HG02970 (cell line): ENCODE results near the gene CGRRF1.

Source experiments
- ATAC-seq: cut with Tn5 transposase; IDR thresholded peaks from one replicate; pipeline ENCODE4 v1.9.1; 2021; ENCODE audit warnings: mild to moderate bottlenecking, moderate library complexity, moderate number of reproducible peaks; ENCODE audit not compliant: unreplicated experiment, low FRiP score

Gene CGRRF1, protein sequence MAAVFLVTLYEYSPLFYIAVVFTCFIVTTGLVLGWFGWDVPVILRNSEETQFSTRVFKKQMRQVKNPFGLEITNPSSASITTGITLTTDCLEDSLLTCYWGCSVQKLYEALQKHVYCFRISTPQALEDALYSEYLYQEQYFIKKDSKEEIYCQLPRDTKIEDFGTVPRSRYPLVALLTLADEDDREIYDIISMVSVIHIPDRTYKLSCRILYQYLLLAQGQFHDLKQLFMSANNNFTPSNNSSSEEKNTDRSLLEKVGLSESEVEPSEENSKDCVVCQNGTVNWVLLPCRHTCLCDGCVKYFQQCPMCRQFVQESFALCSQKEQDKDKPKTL

GRCh38 chr14:54509546-54510501 lies at the start of gene CGRRF1:
CGRRF1 (plus strand) TSS chr14:54509906; CDS start chr14:54509960, 54 bp downstream.
- peak; percentile 96 for ATAC-seq

- no peak for ATAC-seq
Observed at GRCh38 chr14:54462048-54462447, 47.7 kb upstream of the CGRRF1 start.

DNA sequence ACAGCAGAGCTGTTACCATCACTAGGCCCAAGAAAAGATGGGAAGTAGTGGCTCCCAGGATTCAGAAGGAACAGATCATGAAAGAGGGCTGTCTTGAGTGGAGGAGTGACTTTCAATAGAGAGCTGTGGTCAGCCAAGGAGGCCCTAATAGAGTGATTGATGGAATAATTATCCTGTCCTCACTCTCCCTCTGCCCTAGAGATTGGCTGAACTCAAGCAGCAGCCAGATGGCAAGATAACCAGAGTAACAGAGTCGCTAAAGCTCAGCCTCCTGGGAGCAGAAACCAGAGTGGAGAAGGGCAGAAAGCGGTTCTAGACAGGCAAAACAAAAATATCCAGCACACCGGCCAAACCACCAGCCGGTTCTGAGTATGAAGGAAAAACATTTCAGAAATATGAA lies 44.1 kb upstream of the CGRRF1 start:
- no peak for ATAC-seq

DNA sequence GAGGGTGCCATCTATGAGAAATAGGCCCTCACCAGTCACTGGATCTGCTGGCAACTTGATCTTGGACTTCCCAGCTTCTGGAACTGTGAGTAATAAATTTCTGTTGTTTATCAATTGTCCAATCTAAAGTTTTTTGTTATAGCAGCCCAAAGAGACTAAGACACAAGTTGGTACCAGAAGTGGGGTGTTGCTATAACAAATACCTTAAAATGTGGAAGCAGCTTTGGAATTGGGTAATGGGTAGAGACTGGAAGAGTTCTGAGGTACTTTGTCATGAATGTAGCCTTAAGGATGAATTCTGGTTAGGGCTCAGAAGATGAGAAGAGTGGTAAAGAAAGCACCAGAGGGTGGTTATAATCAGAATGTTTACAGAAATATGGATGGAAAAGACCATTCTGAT lies 42.4 kb upstream of the CGRRF1 start:
- no peak for ATAC-seq

GRCh38 chr14:54470701-54471100 lies 39.0 kb upstream of the CGRRF1 start:
- no peak for ATAC-seq

- no peak for ATAC-seq
Observed at GRCh38 chr14:54471641-54472040, 38.1 kb upstream of the CGRRF1 start.

GRCh38 chr14:54472315-54472714 lies 37.4 kb upstream of the CGRRF1 start:
- no peak for ATAC-seq

DNA sequence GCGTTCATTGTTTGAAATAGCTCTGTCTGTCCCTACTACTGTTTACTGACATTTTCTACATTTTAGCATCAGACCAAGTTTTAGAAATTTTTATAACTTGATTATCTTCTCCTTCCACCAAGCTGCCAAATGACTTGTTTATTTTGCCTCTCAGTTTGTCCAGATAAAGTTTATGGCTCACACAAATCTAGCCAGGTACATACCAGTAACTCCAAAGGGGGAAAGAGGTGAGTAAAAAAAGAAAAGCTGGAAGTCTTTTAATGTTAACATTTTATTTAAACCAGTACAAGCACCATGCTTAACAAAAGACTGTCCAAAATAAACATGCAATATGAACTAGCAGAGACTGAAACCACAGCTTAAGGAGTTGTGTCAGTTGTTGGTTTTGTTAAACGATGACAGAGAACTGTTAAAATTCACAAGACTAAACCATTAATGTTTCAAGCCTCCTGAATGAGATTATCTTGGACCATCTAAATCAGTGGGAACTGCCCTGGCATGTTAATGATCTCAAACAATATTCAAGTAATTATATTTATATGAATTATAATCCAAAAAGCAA lies 35.4 kb upstream of the CGRRF1 start:
- no peak for ATAC-seq

DNA sequence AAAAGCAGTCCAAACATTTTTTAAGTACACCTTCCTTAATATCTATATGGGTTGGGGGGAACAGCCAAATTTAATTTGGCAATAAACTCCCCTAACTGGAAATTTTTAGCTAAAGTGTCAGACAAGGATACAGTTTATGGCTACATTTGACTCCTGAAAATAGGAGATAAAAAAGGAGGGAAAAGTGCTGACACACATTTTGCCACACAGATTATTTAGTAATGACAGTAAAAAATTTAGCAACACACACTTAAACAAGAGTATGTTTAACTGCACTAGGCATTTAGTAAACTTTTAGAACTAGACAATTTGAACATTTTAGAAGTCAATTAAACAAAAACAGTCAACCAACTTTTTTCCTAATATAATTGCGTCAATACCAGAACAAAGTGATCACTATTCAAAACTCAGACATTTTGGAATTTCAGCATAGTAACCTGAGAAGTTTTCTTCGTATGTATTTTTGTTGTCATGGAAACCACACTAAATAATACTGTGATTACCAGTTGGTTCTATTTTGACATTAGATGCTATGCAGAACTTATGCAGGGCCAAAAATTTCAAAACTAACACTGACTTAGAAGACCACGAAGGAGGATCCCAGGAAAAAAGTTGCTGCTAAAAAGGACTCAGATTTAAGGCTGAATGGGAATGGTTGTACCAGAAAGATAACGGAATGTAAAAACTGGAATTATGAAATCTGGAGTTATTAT lies 34.4 kb upstream of the CGRRF1 start:
- no peak for ATAC-seq

GRCh38 chr14:54475911-54476310 lies 33.8 kb upstream of the CGRRF1 start:
- no peak for ATAC-seq

- ATAC-seq: no peak
Observed at GRCh38 chr14:54478636-54479215, 31.0 kb upstream of the CGRRF1 start.

DNA sequence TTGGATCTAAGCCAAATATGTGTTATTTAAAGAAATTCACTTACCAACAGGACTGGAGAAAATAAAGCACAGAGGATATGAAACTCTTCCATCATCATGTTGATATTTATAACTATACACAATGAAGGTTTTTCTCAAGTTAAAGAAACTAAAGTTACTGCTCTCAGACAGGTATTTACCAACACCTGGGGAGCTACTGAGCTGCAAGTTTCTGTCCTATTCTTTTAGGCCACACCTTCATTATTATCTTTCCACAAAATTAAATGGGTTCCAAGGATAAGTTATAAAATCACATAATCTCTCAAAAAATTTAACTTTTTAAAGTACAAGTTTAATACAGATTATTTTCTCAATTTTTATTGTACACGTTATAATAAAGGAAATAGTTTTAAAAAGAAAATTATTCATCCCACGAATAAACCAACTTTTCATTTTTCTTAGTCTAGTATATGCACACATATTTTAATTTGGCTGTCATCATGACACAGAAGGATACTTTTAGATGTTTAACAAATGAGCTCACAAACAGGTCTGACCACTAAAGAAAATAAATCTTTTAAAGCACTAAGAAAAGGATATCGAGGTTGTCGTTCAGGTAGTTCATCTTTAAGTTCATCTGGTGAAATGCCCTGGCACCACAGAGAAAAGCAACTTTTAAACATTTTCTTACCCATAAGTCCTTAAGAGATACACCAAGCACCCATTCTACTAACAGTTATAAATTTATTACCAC lies 28.7 kb upstream of the CGRRF1 start:
- no peak for ATAC-seq

GRCh38 chr14:54481695-54482094 lies 28.0 kb upstream of the CGRRF1 start:
- ATAC-seq: no peak

DNA sequence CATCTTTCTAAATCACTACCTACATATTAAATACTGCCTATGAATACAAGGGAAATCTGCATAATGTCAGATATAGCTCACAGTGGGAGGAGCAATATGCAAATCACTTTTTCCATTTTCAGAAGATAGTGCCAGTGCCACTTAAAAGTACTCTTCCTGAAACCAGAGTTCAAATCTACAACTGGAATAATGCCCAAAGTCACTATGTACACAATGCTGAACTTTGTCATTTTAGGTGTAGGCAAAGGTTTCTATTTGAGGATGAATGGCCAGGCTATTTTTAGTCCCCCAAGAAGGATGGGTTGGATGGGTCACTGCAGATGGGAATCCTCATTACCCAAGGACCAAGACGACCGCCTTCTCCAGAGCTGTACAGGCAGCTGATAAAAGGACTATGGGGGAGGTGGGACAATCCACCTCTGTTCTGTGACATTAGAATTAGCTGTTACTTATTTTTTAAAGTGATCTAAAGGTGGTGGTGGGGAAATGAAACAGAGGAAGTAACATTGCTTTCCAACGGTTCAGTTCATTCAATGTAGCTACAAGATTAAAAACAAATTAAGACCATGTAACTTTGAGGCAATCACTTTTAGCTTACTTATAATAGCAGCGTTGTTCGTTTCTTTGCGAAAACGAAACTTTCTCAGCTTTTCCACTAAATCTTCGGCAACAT lies 26.5 kb upstream of the CGRRF1 start:
- ATAC-seq: no peak

- ATAC-seq: no peak
Observed at GRCh38 chr14:54483846-54484245, 25.9 kb upstream of the CGRRF1 start.

DNA sequence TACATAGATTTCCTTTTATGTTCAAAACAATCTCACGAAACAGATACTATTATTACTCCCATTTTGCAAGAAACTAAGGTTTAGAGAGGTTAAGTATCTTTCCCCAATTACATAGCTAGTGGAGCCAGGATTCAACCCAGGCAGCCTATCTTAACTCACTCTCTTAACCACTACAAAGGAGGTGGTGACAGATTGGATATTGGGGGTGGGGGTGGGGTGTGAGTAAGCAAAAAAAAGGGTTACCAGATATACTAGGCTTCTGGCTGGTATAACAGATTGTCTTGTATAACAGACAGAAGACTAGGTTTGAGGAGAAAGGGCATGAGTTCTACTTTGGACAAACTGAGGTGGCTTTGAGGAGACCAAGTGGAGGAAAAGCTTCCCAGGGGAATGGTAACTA lies 23.0 kb upstream of the CGRRF1 start:
- no peak for ATAC-seq

- ATAC-seq: no peak
Observed at GRCh38 chr14:54487771-54488170, 21.9 kb upstream of the CGRRF1 start.

DNA sequence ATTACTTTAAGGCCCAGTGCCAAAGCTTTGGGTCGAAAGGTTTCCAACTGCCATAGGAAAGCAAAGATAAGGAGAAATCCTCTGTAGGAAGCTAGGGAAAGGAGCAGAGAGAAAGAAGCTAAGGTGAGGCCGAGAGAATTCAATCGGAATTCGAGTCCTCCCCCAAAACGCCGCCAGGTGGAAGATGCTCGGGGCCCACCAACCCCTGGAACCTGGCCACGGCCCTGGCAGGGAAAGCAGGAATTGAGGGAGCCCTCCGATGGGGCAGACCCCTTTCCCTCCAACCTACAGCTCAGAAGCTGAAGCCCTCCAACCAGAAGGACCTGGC lies 21.4 kb upstream of the CGRRF1 start:
- no peak for ATAC-seq

DNA sequence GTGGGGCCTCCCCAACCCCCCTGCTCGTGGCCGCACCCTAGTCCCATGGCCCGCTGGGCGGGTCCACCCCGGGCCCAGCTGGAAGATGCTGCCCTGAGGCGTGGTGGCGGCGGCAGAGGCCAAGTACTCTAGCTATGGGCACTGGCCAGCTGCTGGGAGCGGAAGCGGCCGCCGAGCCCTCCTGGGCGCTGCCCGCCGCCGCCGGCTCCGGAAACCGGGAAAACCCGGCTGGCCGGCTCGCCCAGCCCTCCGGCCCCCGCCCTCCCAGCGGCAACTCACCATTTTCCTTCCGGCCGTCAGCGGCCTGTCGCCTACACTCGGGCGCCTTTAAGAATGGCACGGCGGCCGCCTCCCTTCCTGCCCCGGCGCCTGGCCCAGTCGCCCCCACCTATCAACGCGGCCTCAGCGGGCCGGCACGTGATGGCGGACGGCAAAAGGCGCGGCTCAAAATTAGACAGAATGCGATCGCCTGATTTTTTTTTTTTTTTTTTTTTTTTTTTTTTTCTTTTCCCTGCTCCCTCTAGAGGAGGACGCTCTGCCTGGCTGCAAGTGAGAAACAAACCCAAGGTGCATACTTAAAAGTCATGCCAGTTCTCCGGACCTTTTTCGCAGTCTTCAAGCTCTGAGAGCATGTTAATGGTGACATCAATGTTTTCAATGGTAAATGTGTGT lies 20.9 kb upstream of the CGRRF1 start, which contains the start of gene GMFB:
Gene GMFB (minus strand): TSS at position 335 of the 672 bp plus-strand sequence. CDS start 53 bp downstream, at position 282.
- ATAC-seq: peak; percentile 89
